ENCODE data around the gene MRPS14. TPM values are rescaled to one million over a fixed set of nuclear protein-coding genes. Genes with fewer than 3 reads are reported as not detected.

MRPS14 gene
- total RNA-seq, 1 experiment from 2014 or later: 25.1 TPM

DNA sequence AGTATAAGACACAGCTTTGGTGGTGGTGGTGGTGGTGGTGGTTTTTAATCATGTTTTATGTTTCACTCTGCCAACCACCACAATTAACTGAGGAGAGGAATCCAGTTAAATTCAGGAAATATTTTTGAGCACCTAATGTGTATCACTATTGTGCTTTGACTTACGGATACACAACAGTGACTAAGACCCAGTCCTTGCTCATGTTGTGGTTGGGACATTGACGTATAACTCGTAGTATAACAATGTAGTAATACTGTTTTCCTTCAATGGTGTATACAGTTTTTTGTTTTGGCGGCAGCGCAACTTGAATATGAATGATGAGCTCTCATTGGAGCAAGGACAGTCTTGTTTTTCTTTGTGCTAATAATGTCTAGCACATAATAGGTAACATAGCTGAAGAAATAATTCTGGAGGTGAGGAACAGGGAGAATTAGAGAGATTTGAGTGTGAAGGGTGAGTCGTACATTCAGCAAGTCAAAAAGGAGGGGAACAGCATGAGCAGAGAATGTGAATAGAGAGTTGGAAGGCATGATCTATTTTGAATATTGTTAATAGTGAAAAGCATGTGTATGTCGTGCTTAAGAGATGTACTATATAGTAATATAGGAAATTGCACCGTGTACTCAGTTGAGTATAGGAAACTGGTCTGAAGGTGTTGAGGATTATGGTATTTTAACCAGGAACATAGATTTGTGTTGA is 18.0 kb downstream of the MRPS14 start:
- H3K4me3 ChIP-seq (ENCODE audit: low read depth in 2 of 2, low read length in 2 of 2): no peak overlapping the region
- intact Hi-C loops (cut with micrococcal nuclease; ENCODE audit: unreplicated experiment): no loop called here
- peaks cover 39% of the 10 kb centered on the region for H3K36me3 ChIP-seq (ENCODE audit: control insufficient read depth, insufficient read depth, low read length)
- DNase-seq (ENCODE audit: low read depth, low spot score): no peak
- no peak overlapping the region for H3K27ac ChIP-seq (ENCODE audit: low read length)
- ATAC-seq: no peak
- H3K27me3 ChIP-seq (ENCODE audit: control insufficient read depth, insufficient read depth, low read length): no peaks in the 10 kb centered on the region
- no peaks in the 10 kb centered on the region for H3K9me3 ChIP-seq (ENCODE audit: control insufficient read depth, insufficient read depth, low read depth, low read length)
- H3K4me1 ChIP-seq (ENCODE audit: control insufficient read depth, insufficient read depth, low read length): peaks cover 13% of the 10 kb centered on the region
- TF ChIP-seq TCF7L2 (IDR thresholded peaks at IDR 0.05; ENCODE audit: low read depth, low read length) (no peak), SIN3A (IDR thresholded peaks at IDR 0.05; ENCODE audit: borderline replicate concordance, insufficient read depth, low read depth, low read length) (no peak), POLR2AphosphoS5 (IDR thresholded peaks at IDR 0.05; ENCODE audit: low read depth, low read length) (no peak)
- TF ChIP-seq, protein P1, sequence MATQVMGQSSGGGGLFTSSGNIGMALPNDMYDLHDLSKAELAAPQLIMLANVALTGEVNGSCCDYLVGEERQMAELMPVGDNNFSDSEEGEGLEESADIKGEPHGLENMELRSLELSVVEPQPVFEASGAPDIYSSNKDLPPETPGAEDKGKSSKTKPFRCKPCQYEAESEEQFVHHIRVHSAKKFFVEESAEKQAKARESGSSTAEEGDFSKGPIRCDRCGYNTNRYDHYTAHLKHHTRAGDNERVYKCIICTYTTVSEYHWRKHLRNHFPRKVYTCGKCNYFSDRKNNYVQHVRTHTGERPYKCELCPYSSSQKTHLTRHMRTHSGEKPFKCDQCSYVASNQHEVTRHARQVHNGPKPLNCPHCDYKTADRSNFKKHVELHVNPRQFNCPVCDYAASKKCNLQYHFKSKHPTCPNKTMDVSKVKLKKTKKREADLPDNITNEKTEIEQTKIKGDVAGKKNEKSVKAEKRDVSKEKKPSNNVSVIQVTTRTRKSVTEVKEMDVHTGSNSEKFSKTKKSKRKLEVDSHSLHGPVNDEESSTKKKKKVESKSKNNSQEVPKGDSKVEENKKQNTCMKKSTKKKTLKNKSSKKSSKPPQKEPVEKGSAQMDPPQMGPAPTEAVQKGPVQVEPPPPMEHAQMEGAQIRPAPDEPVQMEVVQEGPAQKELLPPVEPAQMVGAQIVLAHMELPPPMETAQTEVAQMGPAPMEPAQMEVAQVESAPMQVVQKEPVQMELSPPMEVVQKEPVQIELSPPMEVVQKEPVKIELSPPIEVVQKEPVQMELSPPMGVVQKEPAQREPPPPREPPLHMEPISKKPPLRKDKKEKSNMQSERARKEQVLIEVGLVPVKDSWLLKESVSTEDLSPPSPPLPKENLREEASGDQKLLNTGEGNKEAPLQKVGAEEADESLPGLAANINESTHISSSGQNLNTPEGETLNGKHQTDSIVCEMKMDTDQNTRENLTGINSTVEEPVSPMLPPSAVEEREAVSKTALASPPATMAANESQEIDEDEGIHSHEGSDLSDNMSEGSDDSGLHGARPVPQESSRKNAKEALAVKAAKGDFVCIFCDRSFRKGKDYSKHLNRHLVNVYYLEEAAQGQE (IDR thresholded peaks at IDR 0.05; ENCODE audit: insufficient read depth in 1 of 2, low read depth in 2 of 2, low read length in 1 of 2): no peak
- TF ChIP-seq, protein P2, sequence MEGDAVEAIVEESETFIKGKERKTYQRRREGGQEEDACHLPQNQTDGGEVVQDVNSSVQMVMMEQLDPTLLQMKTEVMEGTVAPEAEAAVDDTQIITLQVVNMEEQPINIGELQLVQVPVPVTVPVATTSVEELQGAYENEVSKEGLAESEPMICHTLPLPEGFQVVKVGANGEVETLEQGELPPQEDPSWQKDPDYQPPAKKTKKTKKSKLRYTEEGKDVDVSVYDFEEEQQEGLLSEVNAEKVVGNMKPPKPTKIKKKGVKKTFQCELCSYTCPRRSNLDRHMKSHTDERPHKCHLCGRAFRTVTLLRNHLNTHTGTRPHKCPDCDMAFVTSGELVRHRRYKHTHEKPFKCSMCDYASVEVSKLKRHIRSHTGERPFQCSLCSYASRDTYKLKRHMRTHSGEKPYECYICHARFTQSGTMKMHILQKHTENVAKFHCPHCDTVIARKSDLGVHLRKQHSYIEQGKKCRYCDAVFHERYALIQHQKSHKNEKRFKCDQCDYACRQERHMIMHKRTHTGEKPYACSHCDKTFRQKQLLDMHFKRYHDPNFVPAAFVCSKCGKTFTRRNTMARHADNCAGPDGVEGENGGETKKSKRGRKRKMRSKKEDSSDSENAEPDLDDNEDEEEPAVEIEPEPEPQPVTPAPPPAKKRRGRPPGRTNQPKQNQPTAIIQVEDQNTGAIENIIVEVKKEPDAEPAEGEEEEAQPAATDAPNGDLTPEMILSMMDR (IDR thresholded peaks at IDR 0.05): no peak
- ChIA-PET POLR2A (no interaction called here), CTCF (no interaction called here)
- no TSS peak for BruUV-seq (replicated peaks)
- in situ Hi-C loops (cut with HindIII; ENCODE audit: low pct_unique_long_range_greater_than_20kb, low sequenced_read_pairs): no loop called here

DNA sequence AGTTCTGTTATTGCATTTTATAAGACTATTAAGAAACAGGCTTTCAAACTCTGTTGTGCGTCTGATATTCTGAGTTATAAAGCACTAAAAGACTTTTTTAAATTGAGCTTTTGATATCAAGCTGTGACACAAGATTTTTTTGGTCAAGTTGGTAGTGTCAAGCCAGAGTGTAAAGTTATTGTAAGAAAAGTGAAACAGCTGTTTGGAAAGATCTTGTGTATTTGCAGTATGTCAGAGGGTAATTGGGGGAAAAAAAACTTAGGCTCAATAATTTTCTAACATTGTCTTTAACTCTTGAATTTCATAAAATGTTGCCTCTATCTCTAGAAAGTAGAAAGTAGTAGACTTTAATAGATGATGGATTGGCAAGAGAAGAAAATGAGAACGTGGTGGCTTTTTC is 19.7 kb downstream of the MRPS14 start:
- BruUV-seq (replicated peaks): no TSS peak

More for the DNA sequence above, 19.7 kb downstream of the MRPS14 start:
- intact Hi-C loops (cut with micrococcal nuclease; ENCODE audit: unreplicated experiment): no loop called here
- Histone ChIP-seq H3K4me1 (ENCODE audit: control insufficient read depth, insufficient read depth, low read length) (peaks cover 18% of the 10 kb centered on the region), H3K9me3 (ENCODE audit: control insufficient read depth, insufficient read depth, low read depth, low read length) (no peaks in the 10 kb centered on the region), H3K36me3 (ENCODE audit: control insufficient read depth, insufficient read depth, low read length) (peaks cover 34% of the 10 kb centered on the region), H3K27me3 (ENCODE audit: control insufficient read depth, insufficient read depth, low read length) (no peaks in the 10 kb centered on the region), H3K4me3 (ENCODE audit: low read depth in 2 of 2, low read length in 2 of 2) (no peak overlapping the region), H3K27ac (ENCODE audit: low read length) (no peak overlapping the region)
- no peak for ATAC-seq
- in situ Hi-C loops (cut with HindIII; ENCODE audit: low pct_unique_long_range_greater_than_20kb, low sequenced_read_pairs): no loop called here
- DNase-seq (ENCODE audit: low read depth, low spot score): no peak
- CTCF ChIA-PET: no interaction called here
- TF ChIP-seq, protein P1 (IDR thresholded peaks at IDR 0.05; ENCODE audit: insufficient read depth in 1 of 2, low read depth in 2 of 2, low read length in 1 of 2): no peak
- TF ChIP-seq POLR2AphosphoS5 (IDR thresholded peaks at IDR 0.05; ENCODE audit: low read depth, low read length) (no peak), SIN3A (IDR thresholded peaks at IDR 0.05; ENCODE audit: borderline replicate concordance, insufficient read depth, low read depth, low read length) (no peak), TCF7L2 (IDR thresholded peaks at IDR 0.05; ENCODE audit: low read depth, low read length) (no peak)
- TF ChIP-seq, protein P2 (IDR thresholded peaks at IDR 0.05): no peak
- POLR2A ChIA-PET: no interaction called here

All from Panc1 (cell line).